ENCODE results near the gene CTDSPL.

DNA sequence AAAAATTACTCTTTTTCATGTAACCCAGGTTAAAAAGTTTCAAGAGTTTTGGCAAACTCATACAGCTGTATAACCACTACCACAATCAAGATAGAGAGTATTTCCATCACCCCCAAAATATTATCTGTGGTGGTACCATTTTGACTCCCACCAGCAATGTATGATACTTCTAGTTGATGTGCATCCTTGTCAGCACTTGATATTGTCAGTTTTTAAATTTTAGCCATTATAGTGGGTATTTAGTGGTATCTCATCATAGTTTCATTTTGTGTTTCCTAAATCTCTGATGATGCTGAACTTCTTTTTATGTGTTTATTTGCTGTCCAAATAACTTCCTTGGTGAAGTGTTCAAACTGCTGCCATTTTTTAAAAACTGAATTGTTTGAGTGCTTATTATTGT, 14.6 kb downstream of the CTDSPL start:
- TF ChIP-seq, protein P1, sequence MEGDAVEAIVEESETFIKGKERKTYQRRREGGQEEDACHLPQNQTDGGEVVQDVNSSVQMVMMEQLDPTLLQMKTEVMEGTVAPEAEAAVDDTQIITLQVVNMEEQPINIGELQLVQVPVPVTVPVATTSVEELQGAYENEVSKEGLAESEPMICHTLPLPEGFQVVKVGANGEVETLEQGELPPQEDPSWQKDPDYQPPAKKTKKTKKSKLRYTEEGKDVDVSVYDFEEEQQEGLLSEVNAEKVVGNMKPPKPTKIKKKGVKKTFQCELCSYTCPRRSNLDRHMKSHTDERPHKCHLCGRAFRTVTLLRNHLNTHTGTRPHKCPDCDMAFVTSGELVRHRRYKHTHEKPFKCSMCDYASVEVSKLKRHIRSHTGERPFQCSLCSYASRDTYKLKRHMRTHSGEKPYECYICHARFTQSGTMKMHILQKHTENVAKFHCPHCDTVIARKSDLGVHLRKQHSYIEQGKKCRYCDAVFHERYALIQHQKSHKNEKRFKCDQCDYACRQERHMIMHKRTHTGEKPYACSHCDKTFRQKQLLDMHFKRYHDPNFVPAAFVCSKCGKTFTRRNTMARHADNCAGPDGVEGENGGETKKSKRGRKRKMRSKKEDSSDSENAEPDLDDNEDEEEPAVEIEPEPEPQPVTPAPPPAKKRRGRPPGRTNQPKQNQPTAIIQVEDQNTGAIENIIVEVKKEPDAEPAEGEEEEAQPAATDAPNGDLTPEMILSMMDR (IDR thresholded peaks at IDR 0.05), result no peak
- TF ChIP-seq POLR2A (IDR thresholded peaks at IDR 0.05) (no peak), POLR2AphosphoS5 (IDR thresholded peaks at IDR 0.05) (no peak)

All from prostate gland (tissue), 2 donors.